ENCODE measurements around the gene KANSL1. TPM values are rescaled to one million over a fixed set of nuclear protein-coding genes. Genes with fewer than 3 reads are reported as not detected.
A peak's percentile ranks its signal among the peaks of the same experiment; 100 is the strongest.

Gene KANSL1
- total RNA-seq, 2 experiments from 2014 or later, result 132 to 140 TPM

GRCh38 chr17:46138473-46138872, 54.8 kb downstream of the KANSL1 start:
- peaks cover 41% of the 10 kb centered on the region for H3K36me3 Mint-ChIP-seq
- POLR2A ChIA-PET, result no interaction called here
- H3K4me3 Mint-ChIP-seq, result no peak overlapping the region
- H3K27ac Mint-ChIP-seq, result no peak overlapping the region
- no peaks in the 10 kb centered on the region for H3K9me3 Mint-ChIP-seq
- H3K4me1 Mint-ChIP-seq, result peaks cover 65% of the 10 kb centered on the region
- no peak for DNase-seq
- no peak for ATAC-seq (ENCODE audit: low read depth)
- no peaks in the 10 kb centered on the region for H3K27me3 Mint-ChIP-seq

- H3K36me3 Mint-ChIP-seq, result peaks cover 52% of the 10 kb centered on the region
- POLR2A ChIA-PET, result no interaction called here
Measured at GRCh38 chr17:46136820-46137219, 56.4 kb downstream of the KANSL1 start.

DNA sequence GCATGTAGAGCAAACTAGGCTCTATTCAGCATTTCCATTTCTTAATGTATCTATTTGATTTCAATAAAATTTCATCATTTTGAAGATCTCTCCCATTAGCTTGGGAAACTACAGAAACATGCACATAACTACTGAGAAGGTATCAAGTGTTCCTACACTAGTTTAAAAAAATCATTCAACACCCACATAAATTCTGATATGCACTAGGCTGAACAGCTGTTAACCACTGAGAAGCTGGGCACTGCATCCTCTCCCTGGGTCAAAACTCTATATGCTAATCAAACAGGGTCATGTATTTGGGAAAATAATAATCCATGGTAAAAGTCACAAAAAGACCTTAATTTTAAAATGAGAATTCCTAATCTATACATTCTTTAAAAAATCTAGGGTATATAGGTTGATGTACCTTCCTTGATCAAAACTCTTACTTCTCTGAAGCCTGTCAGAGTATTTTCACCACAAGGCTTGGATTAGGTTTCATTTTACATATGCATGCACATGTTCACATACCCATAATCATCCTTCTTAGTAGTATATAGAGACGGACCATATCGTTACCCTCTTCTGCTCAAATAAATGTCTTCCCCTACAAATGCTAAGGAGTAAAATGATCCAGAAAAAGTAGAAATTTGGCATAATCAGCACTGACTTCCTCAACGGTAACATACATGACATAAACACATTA, 57.2 kb downstream of the KANSL1 start:
- ATAC-seq (ENCODE audit: low read depth) (peak; percentile 71), DNase-seq (no peak)
- Mint-ChIP-seq H3K4me3 (peak overlapping the region; percentile 47), H3K9me3 (no peaks in the 10 kb centered on the region), H3K27ac (peak overlapping the region; percentile 10), H3K4me1 (peaks cover 57% of the 10 kb centered on the region), H3K36me3 (peaks cover 52% of the 10 kb centered on the region), H3K27me3 (no peaks in the 10 kb centered on the region)
- POLR2A ChIA-PET, result no interaction called here

More at GRCh38 chr17:46136820-46137219, 56.4 kb downstream of the KANSL1 start:
- no peak for DNase-seq
- Mint-ChIP-seq H3K27me3 (no peaks in the 10 kb centered on the region), H3K4me3 (peak overlapping the region; percentile 47), H3K4me1 (peaks cover 62% of the 10 kb centered on the region), H3K27ac (no peak overlapping the region), H3K9me3 (no peaks in the 10 kb centered on the region)
- ATAC-seq (ENCODE audit: low read depth), result no peak

DNA sequence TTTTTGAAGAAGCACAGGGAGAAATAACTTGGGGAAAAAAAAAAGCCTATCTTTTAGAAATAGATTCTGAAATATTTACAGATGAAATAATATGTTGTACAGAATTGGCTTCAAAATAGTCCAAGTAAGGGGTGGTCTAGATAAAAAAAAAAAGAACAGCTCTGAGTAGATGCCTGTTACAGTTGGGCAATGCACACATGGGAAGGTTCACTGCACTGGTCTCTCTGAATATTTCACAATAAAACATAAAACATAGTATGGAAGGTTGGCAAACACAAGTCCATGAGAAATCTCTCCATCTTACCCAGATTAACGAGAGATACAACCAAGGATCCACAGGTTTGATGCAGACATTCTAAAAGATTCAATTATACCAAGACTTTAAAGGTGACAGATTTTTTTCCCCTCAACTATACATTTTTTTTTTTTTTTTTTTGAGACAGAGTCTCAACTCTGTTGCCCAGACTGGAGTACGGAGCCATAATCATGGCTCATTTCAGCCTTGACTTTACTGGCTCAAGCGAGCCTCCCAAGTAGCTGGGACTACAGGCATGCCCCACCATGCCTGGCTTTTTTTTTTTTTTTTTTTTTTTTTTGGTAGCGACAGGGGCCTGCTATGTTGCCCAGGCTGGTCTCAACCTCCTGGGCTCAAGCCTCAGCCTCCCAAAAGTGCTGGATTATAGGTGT, 58.0 kb downstream of the KANSL1 start:
- peaks cover 59% of the 10 kb centered on the region for H3K4me1 Mint-ChIP-seq
- H3K9me3 Mint-ChIP-seq, result no peaks in the 10 kb centered on the region
- POLR2A ChIA-PET, result no interaction called here
- H3K4me3 Mint-ChIP-seq, result no peak overlapping the region
- ATAC-seq (ENCODE audit: low read depth) (no peak), DNase-seq (no peak)
- peaks cover 51% of the 10 kb centered on the region for H3K36me3 Mint-ChIP-seq
- no peaks in the 10 kb centered on the region for H3K27me3 Mint-ChIP-seq
- no peak overlapping the region for H3K27ac Mint-ChIP-seq

DNA sequence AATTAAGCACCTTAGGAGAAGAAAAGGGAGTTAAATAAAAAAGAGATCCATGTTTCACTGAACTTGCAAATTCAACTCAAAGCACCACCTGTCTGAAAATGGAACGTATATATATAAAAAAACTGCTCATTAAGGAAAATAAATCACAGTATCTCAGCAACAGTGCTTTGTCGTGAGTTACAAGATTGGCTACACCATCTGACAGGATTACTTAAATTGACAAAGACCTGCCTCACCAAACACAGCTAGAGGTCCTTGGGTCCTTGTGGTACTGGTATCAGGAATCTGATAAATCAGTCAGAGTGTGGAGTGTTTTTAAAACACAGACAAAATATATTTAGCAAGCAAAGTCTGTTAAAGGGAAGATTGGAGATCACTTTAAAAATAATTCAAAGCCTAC, 63.9 kb downstream of the KANSL1 start:
- H3K4me3 Mint-ChIP-seq, result no peak overlapping the region
- peaks cover 50% of the 10 kb centered on the region for H3K36me3 Mint-ChIP-seq
- H3K4me1 Mint-ChIP-seq, result peaks cover 29% of the 10 kb centered on the region
- no peak for DNase-seq
- no peak overlapping the region for H3K27ac Mint-ChIP-seq
- POLR2A ChIA-PET, result no interaction called here
- ATAC-seq (ENCODE audit: low read depth), result no peak
- H3K27me3 Mint-ChIP-seq, result no peaks in the 10 kb centered on the region
- no peaks in the 10 kb centered on the region for H3K9me3 Mint-ChIP-seq

GRCh38 chr17:46128453-46128852, 64.8 kb downstream of the KANSL1 start:
- ATAC-seq (ENCODE audit: low read depth), result no peak
- no peak overlapping the region for H3K4me3 Mint-ChIP-seq

DNA sequence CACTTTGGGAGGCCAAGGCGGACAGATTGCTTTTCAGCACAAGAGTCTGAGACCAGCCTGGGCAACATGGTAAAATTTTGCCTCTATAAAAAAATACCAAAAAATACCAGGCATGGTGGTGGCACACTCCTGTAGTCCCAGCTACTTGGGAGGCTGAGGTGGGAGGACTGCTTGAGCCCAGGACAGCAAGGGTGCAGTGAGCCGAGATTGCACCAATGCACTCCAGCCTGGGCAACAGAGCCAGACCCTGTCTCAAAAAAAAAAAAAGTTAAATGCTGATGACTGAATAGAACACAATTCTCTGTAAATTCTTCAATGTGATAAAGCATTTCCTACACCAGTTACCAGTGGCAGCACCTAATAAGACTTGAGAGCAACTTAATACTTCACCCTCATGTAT, 65.7 kb downstream of the KANSL1 start:
- Mint-ChIP-seq H3K4me1 (peaks cover 30% of the 10 kb centered on the region), H3K4me3 (no peak overlapping the region)

More at GRCh38 chr17:46128453-46128852, 64.8 kb downstream of the KANSL1 start:
- POLR2A ChIA-PET, result no interaction called here
- Mint-ChIP-seq H3K36me3 (peaks cover 46% of the 10 kb centered on the region), H3K27ac (no peak overlapping the region), H3K27me3 (no peaks in the 10 kb centered on the region), H3K4me1 (peaks cover 27% of the 10 kb centered on the region), H3K9me3 (no peaks in the 10 kb centered on the region)
- DNase-seq, result no peak

DNA sequence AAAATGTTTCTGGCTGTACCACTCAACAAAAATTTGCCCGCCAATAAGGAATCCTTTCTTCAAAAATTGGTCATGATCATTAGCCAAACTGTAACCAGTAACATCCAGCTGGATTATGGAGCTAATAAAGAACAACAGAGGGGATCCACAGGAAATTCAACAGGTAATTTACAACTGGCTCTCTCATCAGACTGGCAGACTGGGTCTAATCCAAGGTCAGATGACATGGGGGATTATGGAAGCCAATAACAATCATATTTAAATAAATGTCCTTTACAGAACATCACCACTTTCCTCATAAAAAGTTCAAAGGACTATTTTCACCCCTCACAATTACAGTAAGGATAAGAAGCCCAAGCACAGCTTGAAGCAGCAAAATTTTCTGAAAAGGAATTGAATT, 66.4 kb downstream of the KANSL1 start:
- no peak overlapping the region for H3K4me3 Mint-ChIP-seq
- no peak for DNase-seq
- no peak for ATAC-seq (ENCODE audit: low read depth)

More for the DNA sequence above, 65.7 kb downstream of the KANSL1 start:
- DNase-seq, result no peak
- no peaks in the 10 kb centered on the region for H3K27me3 Mint-ChIP-seq
- POLR2A ChIA-PET, result no interaction called here
- peaks cover 42% of the 10 kb centered on the region for H3K36me3 Mint-ChIP-seq
- no peak for ATAC-seq (ENCODE audit: low read depth)
- H3K27ac Mint-ChIP-seq, result no peak overlapping the region
- no peaks in the 10 kb centered on the region for H3K9me3 Mint-ChIP-seq

DNA sequence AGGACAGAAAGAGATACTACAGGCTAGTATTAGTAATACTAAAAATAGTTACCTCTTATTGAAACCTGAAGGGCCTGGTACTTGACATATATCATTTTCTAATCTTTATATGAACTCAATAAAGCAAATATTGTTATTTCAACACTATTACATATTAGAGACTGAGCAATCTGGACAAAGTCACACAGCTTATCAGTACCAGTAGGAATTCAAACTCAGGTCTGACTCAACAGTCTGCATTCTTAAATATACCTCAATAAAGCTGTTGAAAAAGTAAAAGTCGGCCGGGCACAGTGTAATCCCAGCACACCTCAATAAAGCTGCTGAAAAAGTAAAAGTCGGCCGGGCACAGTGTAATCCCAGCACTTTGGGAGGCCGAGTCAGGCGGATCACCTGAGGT, 67.4 kb downstream of the KANSL1 start:
- H3K36me3 Mint-ChIP-seq, result peaks cover 43% of the 10 kb centered on the region
- H3K27ac Mint-ChIP-seq, result no peak overlapping the region
- POLR2A ChIA-PET, result no interaction called here
- DNase-seq (no peak), ATAC-seq (ENCODE audit: low read depth) (no peak)
- no peaks in the 10 kb centered on the region for H3K27me3 Mint-ChIP-seq
- H3K9me3 Mint-ChIP-seq, result no peaks in the 10 kb centered on the region
- peaks cover 43% of the 10 kb centered on the region for H3K4me1 Mint-ChIP-seq
- no peak overlapping the region for H3K4me3 Mint-ChIP-seq

More for the DNA sequence above, 66.4 kb downstream of the KANSL1 start:
- peaks cover 39% of the 10 kb centered on the region for H3K36me3 Mint-ChIP-seq
- H3K27me3 Mint-ChIP-seq, result no peaks in the 10 kb centered on the region
- H3K27ac Mint-ChIP-seq, result no peak overlapping the region
- no peaks in the 10 kb centered on the region for H3K9me3 Mint-ChIP-seq
- POLR2A ChIA-PET, result no interaction called here
- H3K4me1 Mint-ChIP-seq, result peaks cover 37% of the 10 kb centered on the region

- POLR2A ChIA-PET, result no interaction called here
- Mint-ChIP-seq H3K4me1 (peaks cover 40% of the 10 kb centered on the region), H3K27ac (no peak overlapping the region), H3K36me3 (peaks cover 40% of the 10 kb centered on the region), H3K9me3 (no peaks in the 10 kb centered on the region), H3K27me3 (no peaks in the 10 kb centered on the region), H3K4me3 (no peak overlapping the region)
- DNase-seq (no peak), ATAC-seq (ENCODE audit: low read depth) (no peak)
Measured at GRCh38 chr17:46124695-46125592, 68.3 kb downstream of the KANSL1 start.

GRCh38 chr17:46123607-46124006, 69.6 kb downstream of the KANSL1 start:
- H3K4me3 Mint-ChIP-seq, result no peak overlapping the region
- no peak overlapping the region for H3K27ac Mint-ChIP-seq
- no peaks in the 10 kb centered on the region for H3K27me3 Mint-ChIP-seq
- H3K9me3 Mint-ChIP-seq, result no peaks in the 10 kb centered on the region
- DNase-seq (no peak), ATAC-seq (ENCODE audit: low read depth) (no peak)
- peaks cover 40% of the 10 kb centered on the region for H3K4me1 Mint-ChIP-seq
- H3K36me3 Mint-ChIP-seq, result peaks cover 39% of the 10 kb centered on the region
- POLR2A ChIA-PET, result no interaction called here

- H3K4me3 Mint-ChIP-seq, result peak overlapping the region; percentile 60
- ATAC-seq (ENCODE audit: low read depth) (no peak), DNase-seq (no peak)
- peak overlapping the region; percentile 46 for H3K27ac Mint-ChIP-seq
- POLR2A ChIA-PET, result no interaction called here
- H3K4me1 Mint-ChIP-seq, result peaks cover 41% of the 10 kb centered on the region
- no peaks in the 10 kb centered on the region for H3K9me3 Mint-ChIP-seq
- H3K27me3 Mint-ChIP-seq, result no peaks in the 10 kb centered on the region
- peaks cover 28% of the 10 kb centered on the region for H3K36me3 Mint-ChIP-seq
Measured at GRCh38 chr17:46122486-46122871, 70.8 kb downstream of the KANSL1 start.

GRCh38 chr17:46121841-46122485, 71.3 kb downstream of the KANSL1 start:
- POLR2A ChIA-PET, result no interaction called here
- no peak for DNase-seq

More at GRCh38 chr17:46121841-46122485, 71.3 kb downstream of the KANSL1 start:
- Mint-ChIP-seq H3K4me1 (peaks cover 39% of the 10 kb centered on the region), H3K36me3 (peaks cover 28% of the 10 kb centered on the region), H3K27ac (peak overlapping the region; percentile 10), H3K27me3 (no peaks in the 10 kb centered on the region), H3K9me3 (no peaks in the 10 kb centered on the region), H3K4me3 (peak overlapping the region; percentile 60)
- peak; percentile 42 for ATAC-seq (ENCODE audit: low read depth)

Data from activated naive CD8-positive, alpha-beta T cell treated with anti-CD3 and anti-CD28 coated beads, Interleukin-2, amount 10 ng/mL, durations not matched to agents 7 days and 5 days (primary cell).